CD4-positive, alpha-beta T cell (primary cell): Measurements from ENCODE around the gene TRIML1. TPM values are rescaled to one million over a fixed set of nuclear protein-coding genes. Genes with fewer than 3 reads are reported as not detected.

Experiments
- ATAC-seq: fragments of 200-7000 bp; cut with Tn5 transposase; one replicate; pipeline ENCODE4 v1.10.0; 2022; ENCODE audit warnings: mild to moderate bottlenecking; ENCODE audit not compliant: poor library complexity
- CTCF ChIA-PET: fragments of 350-600 bp; sonication (Branson Sonifier 250); formaldehyde crosslinking; loops from one replicate; lab custom pipeline; 2021; ENCODE audit warnings: antibody characterized with exemption, inconsistent platforms; lab: Charles Lee
- POLR2A ChIA-PET: fragments of 350-600 bp; sonication (Branson Sonifier 250); formaldehyde crosslinking; loops from one replicate; lab custom pipeline; 2021; ENCODE audit warnings: antibody characterized with exemption, inconsistent platforms; lab: Charles Lee
- DNase-seq, 14 experiments: peaks; one replicate each; pipeline ENCODE4 v3.0.0-alpha.2; 2013 to 2020; ENCODE audit warnings: mixed read lengths in 2 of 14
- H3K27ac ChIP-seq, 2 donors: one replicate each; pipeline versions ENCODE4 v1.5.1 to v1.7.0; 2013; ENCODE audit warnings: low read length in 2 of 2, low read depth in 1 of 2, mild to moderate bottlenecking in 1 of 2
- H3K27me3 ChIP-seq, 2 experiments: 1 replicate in 1 of 2; 2 replicates in 1 of 2; pipeline versions ENCODE4 v1.6.1 to v1.7.0; 2013; ENCODE audit warnings: low read length in 2 of 2, control low read depth in 1 of 2, mild to moderate bottlenecking in 1 of 2, moderate library complexity in 1 of 2; ENCODE audit not compliant: insufficient read depth in 2 of 2, control insufficient read depth in 1 of 2
- H3K36me3 ChIP-seq: one replicate; pipeline ENCODE4 v1.6.1; 2013; ENCODE audit warnings: low read length, control low read depth; ENCODE audit not compliant: insufficient read depth
- H3K4me1 ChIP-seq: one replicate; pipeline ENCODE4 v1.6.1; 2013; ENCODE audit warnings: low read length, control low read depth; ENCODE audit not compliant: insufficient read depth
- H3K4me3 ChIP-seq: one replicate; pipeline ENCODE4 v1.5.1; 2013; ENCODE audit warnings: mild to moderate bottlenecking, low read length, moderate library complexity
- H3K9me3 ChIP-seq, 2 experiments: 1 replicate in 1 of 2; 2 replicates in 1 of 2; pipeline versions ENCODE4 v1.6.1 to v1.7.0; 2013; ENCODE audit warnings: low read length in 2 of 2, mild to moderate bottlenecking in 2 of 2, control low read depth in 1 of 2, moderate library complexity in 1 of 2; ENCODE audit not compliant: control insufficient read depth in 1 of 2, insufficient read depth in 1 of 2
- H3K27ac Mint-ChIP-seq: one replicate; pipeline ENCODE4 v1.8.0; 2020; ENCODE audit warnings: mixed read lengths
- H3K27me3 Mint-ChIP-seq: one replicate; pipeline ENCODE4 v1.8.0; 2021; ENCODE audit warnings: mixed read lengths
- H3K36me3 Mint-ChIP-seq: one replicate; pipeline ENCODE4 v1.8.0; 2021; ENCODE audit warnings: low read depth, mixed read lengths
- H3K4me1 Mint-ChIP-seq: one replicate; pipeline ENCODE4 v1.8.0; 2021; ENCODE audit warnings: low read depth, mixed read lengths
- H3K4me3 Mint-ChIP-seq: one replicate; pipeline ENCODE4 v1.8.0; 2020; ENCODE audit warnings: mild to moderate bottlenecking, mixed read lengths
- H3K9me3 Mint-ChIP-seq: one replicate; pipeline ENCODE4 v1.8.0; 2020; ENCODE audit warnings: mixed read lengths
- intact Hi-C, 2 experiments: fragments of 100-400 bp; cut with DNase I in 1 of 2; cut with micrococcal nuclease in 1 of 2; formaldehyde crosslinking; loops; one replicate each; pipeline versions ENCODE4 v1.15.1 to v1.9.0; 2023 to 2025; cut with DNase I, micrococcal nuclease
- total RNA-seq, 174 experiments: library from RNA in 2 of 174; stranded (reverse) in 2 of 174; gene quantifications; one replicate each; pipeline ENCODE4 v1.2.3 and lab custom pipeline; 2021 to 2026
- TF ChIP-seq, protein P1 (sequence below): fragments of 200-600 bp; IDR thresholded peaks from one replicate; pipeline ENCODE4 v1.8.0; 2022; ENCODE audit warnings: antibody characterized with exemption, mild to moderate bottlenecking

The TRIML1 gene
- total RNA-seq, 2 experiments from 2014 or later = not detected

- Histone ChIP-seq H3K36me3 (no peaks in the 10 kb centered on the region), H3K9me3 (peaks cover 0 to 28% of the 10 kb centered on the region in 2 experiments), H3K27me3 (no peaks in the 10 kb centered on the region), H3K4me3 (no peak overlapping the region), H3K27ac (no peak overlapping the region), H3K4me1 (no peaks in the 10 kb centered on the region)
- Mint-ChIP-seq H3K9me3 (peaks cover 4% of the 10 kb centered on the region), H3K4me3 (no peak overlapping the region), H3K36me3 (no peaks in the 10 kb centered on the region), H3K27ac (no peak overlapping the region), H3K4me1 (no peaks in the 10 kb centered on the region), H3K27me3 (no peaks in the 10 kb centered on the region)
- TF ChIP-seq, protein P1, sequence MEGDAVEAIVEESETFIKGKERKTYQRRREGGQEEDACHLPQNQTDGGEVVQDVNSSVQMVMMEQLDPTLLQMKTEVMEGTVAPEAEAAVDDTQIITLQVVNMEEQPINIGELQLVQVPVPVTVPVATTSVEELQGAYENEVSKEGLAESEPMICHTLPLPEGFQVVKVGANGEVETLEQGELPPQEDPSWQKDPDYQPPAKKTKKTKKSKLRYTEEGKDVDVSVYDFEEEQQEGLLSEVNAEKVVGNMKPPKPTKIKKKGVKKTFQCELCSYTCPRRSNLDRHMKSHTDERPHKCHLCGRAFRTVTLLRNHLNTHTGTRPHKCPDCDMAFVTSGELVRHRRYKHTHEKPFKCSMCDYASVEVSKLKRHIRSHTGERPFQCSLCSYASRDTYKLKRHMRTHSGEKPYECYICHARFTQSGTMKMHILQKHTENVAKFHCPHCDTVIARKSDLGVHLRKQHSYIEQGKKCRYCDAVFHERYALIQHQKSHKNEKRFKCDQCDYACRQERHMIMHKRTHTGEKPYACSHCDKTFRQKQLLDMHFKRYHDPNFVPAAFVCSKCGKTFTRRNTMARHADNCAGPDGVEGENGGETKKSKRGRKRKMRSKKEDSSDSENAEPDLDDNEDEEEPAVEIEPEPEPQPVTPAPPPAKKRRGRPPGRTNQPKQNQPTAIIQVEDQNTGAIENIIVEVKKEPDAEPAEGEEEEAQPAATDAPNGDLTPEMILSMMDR = no peak
- DNase-seq = no peak
- ATAC-seq = no peak
- intact Hi-C loops = no loop called here
- ChIA-PET CTCF (no interaction called here), POLR2A (no interaction called here)
Measured at GRCh38 chr4:188110741-188111471, 28.3 kb upstream of the TRIML1 start.

DNA sequence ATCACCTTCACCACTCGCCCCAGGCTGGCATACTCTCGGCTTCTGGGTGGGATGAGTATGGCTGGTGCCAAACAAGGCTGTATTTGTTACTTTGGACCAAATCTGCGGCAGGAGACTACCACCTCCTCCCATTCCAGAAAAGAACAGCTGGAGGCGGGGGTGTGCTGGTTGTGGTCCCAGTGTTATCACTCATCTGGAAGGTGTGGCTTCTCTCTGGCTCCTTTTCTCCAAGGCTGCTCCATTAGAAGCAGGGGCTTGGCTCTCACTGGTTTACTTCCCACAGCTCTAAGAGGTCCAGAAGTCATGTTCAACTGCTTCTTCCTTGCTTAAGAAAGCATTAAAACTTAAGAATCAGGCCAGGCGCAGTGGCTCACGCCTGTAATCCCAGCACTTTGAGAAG is 27.3 kb upstream of the TRIML1 start:
- H3K36me3 ChIP-seq = no peaks in the 10 kb centered on the region
- H3K4me3 ChIP-seq = no peak overlapping the region
- ChIA-PET CTCF (no interaction called here), POLR2A (no interaction called here)
- TF ChIP-seq, protein P1 = no peak
- no peaks in the 10 kb centered on the region for H3K36me3 Mint-ChIP-seq
- H3K9me3 ChIP-seq = peaks cover 0 to 24% of the 10 kb centered on the region in 2 experiments
- H3K27me3 ChIP-seq = no peaks in the 10 kb centered on the region
- no peak overlapping the region for H3K4me3 Mint-ChIP-seq
- H3K27me3 Mint-ChIP-seq = no peaks in the 10 kb centered on the region
- H3K4me1 ChIP-seq = no peaks in the 10 kb centered on the region
- ATAC-seq (no peak), DNase-seq (no peak)
- H3K27ac ChIP-seq = no peak overlapping the region
- H3K27ac Mint-ChIP-seq = no peak overlapping the region
- intact Hi-C loops = no loop called here
- H3K9me3 Mint-ChIP-seq = peaks cover 4% of the 10 kb centered on the region
- no peaks in the 10 kb centered on the region for H3K4me1 Mint-ChIP-seq

GRCh38 chr4:188113156-188113555 is 26.1 kb upstream of the TRIML1 start:
- H3K9me3 ChIP-seq = peaks cover 0 to 31% of the 10 kb centered on the region in 2 experiments
- POLR2A ChIA-PET = no interaction called here
- CTCF ChIA-PET = no interaction called here
- no peaks in the 10 kb centered on the region for H3K4me1 Mint-ChIP-seq
- TF ChIP-seq, protein P1 = no peak
- H3K9me3 Mint-ChIP-seq = peaks cover 4% of the 10 kb centered on the region
- intact Hi-C loops = no loop called here
- H3K4me3 Mint-ChIP-seq = no peak overlapping the region
- ATAC-seq (no peak), DNase-seq (no peak)
- H3K36me3 Mint-ChIP-seq = no peaks in the 10 kb centered on the region
- no peak overlapping the region for H3K4me3 ChIP-seq
- H3K27ac Mint-ChIP-seq = no peak overlapping the region
- no peaks in the 10 kb centered on the region for H3K36me3 ChIP-seq
- no peaks in the 10 kb centered on the region for H3K27me3 ChIP-seq
- H3K4me1 ChIP-seq = no peaks in the 10 kb centered on the region
- no peaks in the 10 kb centered on the region for H3K27me3 Mint-ChIP-seq
- H3K27ac ChIP-seq = no peak overlapping the region
